ENCODE data around the gene SUSD6. TPM values are rescaled to one million over a fixed set of nuclear protein-coding genes. Genes with fewer than 3 reads are reported as not detected.

SUSD6 gene
- total and polyA plus RNA-seq, 12 donors = 5.9 to 46.3 (median 25.2) TPM

- ATAC-seq (no peak), DNase-seq (no peak)
- Histone ChIP-seq H3K27me3 (no peaks in the 10 kb centered on the region), H3K36me3 (peaks cover 0 to 16% (median 0%) of the 10 kb centered on the region in 9 donors), H3K4me1 (peaks cover 20 to 100% (median 90%) of the 10 kb centered on the region in 9 donors), H3K9me3 (no peaks in the 10 kb centered on the region), H3K4me3 (no peak overlapping the region), H3K27ac (peak overlapping the region in 1 of 10 donors; percentile 80)
- WGBS, 2 donors = 83 to 84% methylated on average over 6 of the region's 6 CpGs
- intact Hi-C loops (cut with DNase I) = no loop called here
- TF ChIP-seq, protein P1, sequence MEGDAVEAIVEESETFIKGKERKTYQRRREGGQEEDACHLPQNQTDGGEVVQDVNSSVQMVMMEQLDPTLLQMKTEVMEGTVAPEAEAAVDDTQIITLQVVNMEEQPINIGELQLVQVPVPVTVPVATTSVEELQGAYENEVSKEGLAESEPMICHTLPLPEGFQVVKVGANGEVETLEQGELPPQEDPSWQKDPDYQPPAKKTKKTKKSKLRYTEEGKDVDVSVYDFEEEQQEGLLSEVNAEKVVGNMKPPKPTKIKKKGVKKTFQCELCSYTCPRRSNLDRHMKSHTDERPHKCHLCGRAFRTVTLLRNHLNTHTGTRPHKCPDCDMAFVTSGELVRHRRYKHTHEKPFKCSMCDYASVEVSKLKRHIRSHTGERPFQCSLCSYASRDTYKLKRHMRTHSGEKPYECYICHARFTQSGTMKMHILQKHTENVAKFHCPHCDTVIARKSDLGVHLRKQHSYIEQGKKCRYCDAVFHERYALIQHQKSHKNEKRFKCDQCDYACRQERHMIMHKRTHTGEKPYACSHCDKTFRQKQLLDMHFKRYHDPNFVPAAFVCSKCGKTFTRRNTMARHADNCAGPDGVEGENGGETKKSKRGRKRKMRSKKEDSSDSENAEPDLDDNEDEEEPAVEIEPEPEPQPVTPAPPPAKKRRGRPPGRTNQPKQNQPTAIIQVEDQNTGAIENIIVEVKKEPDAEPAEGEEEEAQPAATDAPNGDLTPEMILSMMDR (IDR thresholded peaks at IDR 0.05) = no peak
These were observed 88.4 kb downstream of the SUSD6 start for GRCh38 chr14:69699748-69700303.

- no peak for ATAC-seq
- intact Hi-C loops (cut with DNase I) = no loop called here
- TF ChIP-seq, protein P1 (IDR thresholded peaks at IDR 0.05) = no peak
These were observed 89.2 kb downstream of the SUSD6 start for GRCh38 chr14:69700575-69700974.

GRCh38 chr14:69701291-69701690 is 89.9 kb downstream of the SUSD6 start:
- Histone ChIP-seq H3K4me1 (peaks cover 12 to 98% (median 85%) of the 10 kb centered on the region in 9 donors), H3K27ac (peak overlapping the region in 3 of 10 donors; percentile 25 to 80 (median 74)), H3K9me3 (no peaks in the 10 kb centered on the region), H3K36me3 (peaks cover 0 to 31% (median 4%) of the 10 kb centered on the region in 9 donors), H3K27me3 (no peaks in the 10 kb centered on the region), H3K4me3 (no peak overlapping the region)
- intact Hi-C loops (cut with DNase I) = no loop called here
- DNase-seq (no peak), ATAC-seq (no peak)
- TF ChIP-seq, protein P1 (IDR thresholded peaks at IDR 0.05) = no peak
- WGBS, 2 donors = 80 to 85% methylated on average over 4 of the region's 4 CpGs

More at GRCh38 chr14:69700575-69700974, 89.2 kb downstream of the SUSD6 start:
- Histone ChIP-seq H3K4me1 (peaks cover 18 to 100% (median 90%) of the 10 kb centered on the region in 9 donors), H3K27ac (peak overlapping the region in 2 of 10 donors; percentile 74 to 80), H3K36me3 (peaks cover 0 to 24% (median 2%) of the 10 kb centered on the region in 9 donors), H3K4me3 (no peak overlapping the region), H3K27me3 (no peaks in the 10 kb centered on the region), H3K9me3 (no peaks in the 10 kb centered on the region)
- no peak for DNase-seq
- 73 to 82% methylated on average over 2 of the region's 2 CpGs for WGBS, 2 donors

DNA sequence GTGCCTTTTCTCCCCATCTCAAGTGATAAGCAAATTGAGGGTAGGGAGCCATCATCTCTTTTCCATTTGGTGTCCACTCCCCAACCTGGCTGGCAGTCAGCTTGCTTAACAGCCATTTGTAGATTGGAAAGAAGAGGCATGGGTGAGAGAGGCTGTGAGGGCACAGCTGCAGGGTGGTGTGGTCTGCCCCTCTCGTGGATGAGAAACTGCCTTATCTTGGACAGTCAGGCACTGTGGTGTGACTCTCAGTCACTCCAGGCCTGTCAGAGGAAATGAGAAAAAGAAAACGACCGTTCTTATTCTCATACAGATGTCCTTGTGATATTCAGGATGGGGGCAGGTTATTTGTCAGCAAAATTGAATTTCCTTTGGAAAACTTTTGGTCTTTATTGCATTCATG is 90.5 kb downstream of the SUSD6 start:
- TF ChIP-seq, protein P1 (IDR thresholded peaks at IDR 0.05) = no peak
- peaks cover 7 to 92% (median 79%) of the 10 kb centered on the region in 9 donors for H3K4me1 ChIP-seq
- peaks cover 0 to 36% (median 9%) of the 10 kb centered on the region in 9 donors for H3K36me3 ChIP-seq
- WGBS, 2 donors = 9% methylated on average over 3 of the region's 3 CpGs
- peak in 5 of 8 donors; percentile 35 to 54 (median 40) for ATAC-seq
- H3K27me3 ChIP-seq = no peaks in the 10 kb centered on the region
- peak overlapping the region in 4 of 10 donors; percentile 14 to 80 (median 50) for H3K27ac ChIP-seq
- H3K9me3 ChIP-seq = no peaks in the 10 kb centered on the region
- intact Hi-C loops (cut with DNase I) = no loop called here
- H3K4me3 ChIP-seq = no peak overlapping the region
- DNase-seq = no peak
